K562 (cell line): Measurements from ENCODE around the gene C2orf76. TPM values are rescaled to one million over a fixed set of nuclear protein-coding genes. Genes with fewer than 3 reads are reported as not detected.

Source experiments
- CCAR2 ChIP-seq: fragments of 200-400 bp; formaldehyde crosslinking; IDR thresholded peaks from 2 replicates; pipeline ENCODE4 v1.6.1; 2017; ENCODE audit warnings: mild to moderate bottlenecking, low read depth, low read length
- HDAC1 ChIP-seq, 2 experiments: fragments of 450-650 bp; IDR thresholded peaks; 2 replicates each; pipeline ENCODE4 v1.6.1; 2016 to 2017; ENCODE audit warnings: inconsistent platforms in 1 of 2, mild to moderate bottlenecking in 1 of 2, moderate library complexity in 1 of 2
- L3MBTL2 ChIP-seq: fragments of 450-650 bp; IDR thresholded peaks from 2 replicates; pipeline ENCODE4 v1.6.1; 2016; ENCODE audit warnings: mild to moderate bottlenecking, moderate library complexity
- TCF7 ChIP-seq: sonication (generic); IDR thresholded peaks from 2 replicates; pipeline ENCODE4 v1.6.1; 2016; ENCODE audit warnings: antibody characterized with exemption, borderline replicate concordance
- TRIM28 ChIP-seq: fragments of 450-650 bp; IDR thresholded peaks from 2 replicates; pipeline ENCODE4 v1.6.1; 2017
- ZKSCAN8 ChIP-seq: fragments of 200-800 bp; sonication (Bioruptor generic); IDR thresholded peaks from 2 replicates; pipeline ENCODE4 v1.6.1; 2016; ENCODE audit warnings: missing genetic modification characterization, missing compliant biosample characterization
- ZNF165 ChIP-seq: fragments of 250-450 bp; sonication (Bioruptor Pico); IDR thresholded peaks from 2 replicates; pipeline ENCODE4 v1.4.0; 2020; ENCODE audit warnings: borderline replicate concordance
- polyA plus RNA-seq, 8 experiments: library from polyadenylated mRNA; depleted of rRNA in 4 of 8; stranded (reverse) in 5 of 8; unstranded in 3 of 8; fragments of >200 nt; fragmentation: Nextera tagmentation in 2 of 8; fragmentation: Illumina TruSeq in 1 of 8; extraction: Ambion mirVana in 2 of 8; extraction: Trizol in 1 of 8; gene quantifications; 2 replicates each; pipeline versions ENCODE4 v1.2.1 to v1.2.3, GENCODE V29; 2011 to 2014; ENCODE audit warnings: inconsistent platforms in 1 of 8, missing spikeins in 1 of 8
- total RNA-seq, 7 experiments: library from RNA; depleted of rRNA in 6 of 7; stranded (reverse); fragments of >200 nt in 6 of 7; fragmentation: Illumina TruSeq in 2 of 7; extraction: Trizol in 2 of 7; gene quantifications; 2 replicates each; pipeline versions ENCODE4 v1.2.1 to v1.2.3, GENCODE V29; 2011 to 2021; ENCODE audit warnings: low replicate concordance in 1 of 7
- TF ChIP-seq, protein P1 (sequence below): fragments of 450-650 bp; IDR thresholded peaks from 2 replicates; pipeline ENCODE4 v1.6.1; 2016; ENCODE audit warnings: mild to moderate bottlenecking, moderate library complexity
- TF ChIP-seq, protein P2 (sequence below): fragments of 450-650 bp; IDR thresholded peaks from 2 replicates; pipeline ENCODE4 v1.6.1; 2018; ENCODE audit not compliant: partially characterized antibody

C2orf76 gene
- total and polyA plus RNA-seq, 9 of the 15 experiments (the other 6 are each of a cell fraction or from before 2014, with no cell fraction given), result 4.8 to 26.2 (median 14.5) TPM

DNA sequence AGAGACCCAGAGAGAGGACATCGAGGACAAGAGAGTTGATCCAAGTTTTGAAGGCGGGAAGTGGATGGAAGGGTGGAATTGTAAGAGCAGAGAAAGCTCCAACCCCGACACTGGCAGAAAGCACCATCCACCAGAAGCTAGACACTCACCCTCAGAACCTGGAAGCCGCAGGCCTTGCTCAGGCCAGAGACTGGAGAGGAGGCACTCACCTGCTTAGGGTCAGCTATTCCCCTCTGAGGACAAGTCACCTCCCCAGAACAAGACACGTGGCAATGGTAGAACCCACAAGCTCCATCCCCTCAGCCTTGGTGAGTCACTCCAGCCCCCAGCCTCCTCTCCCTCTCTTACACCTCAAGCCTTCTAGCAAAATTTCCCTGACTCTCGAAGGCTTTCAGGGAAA lies 78.1 kb downstream of the C2orf76 start (continued):
- TF ChIP-seq, protein P1, sequence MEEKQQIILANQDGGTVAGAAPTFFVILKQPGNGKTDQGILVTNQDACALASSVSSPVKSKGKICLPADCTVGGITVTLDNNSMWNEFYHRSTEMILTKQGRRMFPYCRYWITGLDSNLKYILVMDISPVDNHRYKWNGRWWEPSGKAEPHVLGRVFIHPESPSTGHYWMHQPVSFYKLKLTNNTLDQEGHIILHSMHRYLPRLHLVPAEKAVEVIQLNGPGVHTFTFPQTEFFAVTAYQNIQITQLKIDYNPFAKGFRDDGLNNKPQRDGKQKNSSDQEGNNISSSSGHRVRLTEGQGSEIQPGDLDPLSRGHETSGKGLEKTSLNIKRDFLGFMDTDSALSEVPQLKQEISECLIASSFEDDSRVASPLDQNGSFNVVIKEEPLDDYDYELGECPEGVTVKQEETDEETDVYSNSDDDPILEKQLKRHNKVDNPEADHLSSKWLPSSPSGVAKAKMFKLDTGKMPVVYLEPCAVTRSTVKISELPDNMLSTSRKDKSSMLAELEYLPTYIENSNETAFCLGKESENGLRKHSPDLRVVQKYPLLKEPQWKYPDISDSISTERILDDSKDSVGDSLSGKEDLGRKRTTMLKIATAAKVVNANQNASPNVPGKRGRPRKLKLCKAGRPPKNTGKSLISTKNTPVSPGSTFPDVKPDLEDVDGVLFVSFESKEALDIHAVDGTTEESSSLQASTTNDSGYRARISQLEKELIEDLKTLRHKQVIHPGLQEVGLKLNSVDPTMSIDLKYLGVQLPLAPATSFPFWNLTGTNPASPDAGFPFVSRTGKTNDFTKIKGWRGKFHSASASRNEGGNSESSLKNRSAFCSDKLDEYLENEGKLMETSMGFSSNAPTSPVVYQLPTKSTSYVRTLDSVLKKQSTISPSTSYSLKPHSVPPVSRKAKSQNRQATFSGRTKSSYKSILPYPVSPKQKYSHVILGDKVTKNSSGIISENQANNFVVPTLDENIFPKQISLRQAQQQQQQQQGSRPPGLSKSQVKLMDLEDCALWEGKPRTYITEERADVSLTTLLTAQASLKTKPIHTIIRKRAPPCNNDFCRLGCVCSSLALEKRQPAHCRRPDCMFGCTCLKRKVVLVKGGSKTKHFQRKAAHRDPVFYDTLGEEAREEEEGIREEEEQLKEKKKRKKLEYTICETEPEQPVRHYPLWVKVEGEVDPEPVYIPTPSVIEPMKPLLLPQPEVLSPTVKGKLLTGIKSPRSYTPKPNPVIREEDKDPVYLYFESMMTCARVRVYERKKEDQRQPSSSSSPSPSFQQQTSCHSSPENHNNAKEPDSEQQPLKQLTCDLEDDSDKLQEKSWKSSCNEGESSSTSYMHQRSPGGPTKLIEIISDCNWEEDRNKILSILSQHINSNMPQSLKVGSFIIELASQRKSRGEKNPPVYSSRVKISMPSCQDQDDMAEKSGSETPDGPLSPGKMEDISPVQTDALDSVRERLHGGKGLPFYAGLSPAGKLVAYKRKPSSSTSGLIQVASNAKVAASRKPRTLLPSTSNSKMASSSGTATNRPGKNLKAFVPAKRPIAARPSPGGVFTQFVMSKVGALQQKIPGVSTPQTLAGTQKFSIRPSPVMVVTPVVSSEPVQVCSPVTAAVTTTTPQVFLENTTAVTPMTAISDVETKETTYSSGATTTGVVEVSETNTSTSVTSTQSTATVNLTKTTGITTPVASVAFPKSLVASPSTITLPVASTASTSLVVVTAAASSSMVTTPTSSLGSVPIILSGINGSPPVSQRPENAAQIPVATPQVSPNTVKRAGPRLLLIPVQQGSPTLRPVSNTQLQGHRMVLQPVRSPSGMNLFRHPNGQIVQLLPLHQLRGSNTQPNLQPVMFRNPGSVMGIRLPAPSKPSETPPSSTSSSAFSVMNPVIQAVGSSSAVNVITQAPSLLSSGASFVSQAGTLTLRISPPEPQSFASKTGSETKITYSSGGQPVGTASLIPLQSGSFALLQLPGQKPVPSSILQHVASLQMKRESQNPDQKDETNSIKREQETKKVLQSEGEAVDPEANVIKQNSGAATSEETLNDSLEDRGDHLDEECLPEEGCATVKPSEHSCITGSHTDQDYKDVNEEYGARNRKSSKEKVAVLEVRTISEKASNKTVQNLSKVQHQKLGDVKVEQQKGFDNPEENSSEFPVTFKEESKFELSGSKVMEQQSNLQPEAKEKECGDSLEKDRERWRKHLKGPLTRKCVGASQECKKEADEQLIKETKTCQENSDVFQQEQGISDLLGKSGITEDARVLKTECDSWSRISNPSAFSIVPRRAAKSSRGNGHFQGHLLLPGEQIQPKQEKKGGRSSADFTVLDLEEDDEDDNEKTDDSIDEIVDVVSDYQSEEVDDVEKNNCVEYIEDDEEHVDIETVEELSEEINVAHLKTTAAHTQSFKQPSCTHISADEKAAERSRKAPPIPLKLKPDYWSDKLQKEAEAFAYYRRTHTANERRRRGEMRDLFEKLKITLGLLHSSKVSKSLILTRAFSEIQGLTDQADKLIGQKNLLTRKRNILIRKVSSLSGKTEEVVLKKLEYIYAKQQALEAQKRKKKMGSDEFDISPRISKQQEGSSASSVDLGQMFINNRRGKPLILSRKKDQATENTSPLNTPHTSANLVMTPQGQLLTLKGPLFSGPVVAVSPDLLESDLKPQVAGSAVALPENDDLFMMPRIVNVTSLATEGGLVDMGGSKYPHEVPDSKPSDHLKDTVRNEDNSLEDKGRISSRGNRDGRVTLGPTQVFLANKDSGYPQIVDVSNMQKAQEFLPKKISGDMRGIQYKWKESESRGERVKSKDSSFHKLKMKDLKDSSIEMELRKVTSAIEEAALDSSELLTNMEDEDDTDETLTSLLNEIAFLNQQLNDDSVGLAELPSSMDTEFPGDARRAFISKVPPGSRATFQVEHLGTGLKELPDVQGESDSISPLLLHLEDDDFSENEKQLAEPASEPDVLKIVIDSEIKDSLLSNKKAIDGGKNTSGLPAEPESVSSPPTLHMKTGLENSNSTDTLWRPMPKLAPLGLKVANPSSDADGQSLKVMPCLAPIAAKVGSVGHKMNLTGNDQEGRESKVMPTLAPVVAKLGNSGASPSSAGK, result peak; percentile 21; the same call in 1 of the 2 replicates
- TF ChIP-seq CCAR2 (no peak), ZKSCAN8 (CRISPR knock-in tag) (no peak), HDAC1 (IDR thresholded peaks at IDR 0.05) (no peak), TCF7 (no peak), L3MBTL2 (peak; percentile 38; the same call in 1 of the 2 replicates), TRIM28 (no peak), ZNF165 (CRISPR knock-in tag) (no peak)
- TF ChIP-seq, protein P2, sequence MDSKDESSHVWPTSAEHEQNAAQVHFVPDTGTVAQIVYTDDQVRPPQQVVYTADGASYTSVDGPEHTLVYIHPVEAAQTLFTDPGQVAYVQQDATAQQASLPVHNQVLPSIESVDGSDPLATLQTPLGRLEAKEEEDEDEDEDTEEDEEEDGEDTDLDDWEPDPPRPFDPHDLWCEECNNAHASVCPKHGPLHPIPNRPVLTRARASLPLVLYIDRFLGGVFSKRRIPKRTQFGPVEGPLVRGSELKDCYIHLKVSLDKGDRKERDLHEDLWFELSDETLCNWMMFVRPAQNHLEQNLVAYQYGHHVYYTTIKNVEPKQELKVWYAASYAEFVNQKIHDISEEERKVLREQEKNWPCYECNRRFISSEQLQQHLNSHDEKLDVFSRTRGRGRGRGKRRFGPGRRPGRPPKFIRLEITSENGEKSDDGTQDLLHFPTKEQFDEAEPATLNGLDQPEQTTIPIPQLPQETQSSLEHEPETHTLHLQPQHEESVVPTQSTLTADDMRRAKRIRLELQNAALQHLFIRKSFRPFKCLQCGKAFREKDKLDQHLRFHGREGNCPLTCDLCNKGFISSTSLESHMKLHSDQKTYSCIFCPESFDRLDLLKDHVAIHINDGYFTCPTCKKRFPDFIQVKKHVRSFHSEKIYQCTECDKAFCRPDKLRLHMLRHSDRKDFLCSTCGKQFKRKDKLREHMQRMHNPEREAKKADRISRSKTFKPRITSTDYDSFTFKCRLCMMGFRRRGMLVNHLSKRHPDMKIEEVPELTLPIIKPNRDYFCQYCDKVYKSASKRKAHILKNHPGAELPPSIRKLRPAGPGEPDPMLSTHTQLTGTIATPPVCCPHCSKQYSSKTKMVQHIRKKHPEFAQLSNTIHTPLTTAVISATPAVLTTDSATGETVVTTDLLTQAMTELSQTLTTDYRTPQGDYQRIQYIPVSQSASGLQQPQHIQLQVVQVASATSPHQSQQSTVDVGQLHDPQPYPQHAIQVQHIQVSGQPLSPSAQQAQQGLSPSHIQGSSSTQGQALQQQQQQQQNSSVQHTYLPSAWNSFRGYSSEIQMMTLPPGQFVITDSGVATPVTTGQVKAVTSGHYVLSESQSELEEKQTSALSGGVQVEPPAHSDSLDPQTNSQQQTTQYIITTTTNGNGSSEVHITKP, result peak; percentile 26
